IMR-90 (cell line): ENCODE results near the gene PPDPF.

Experiments
- BHLHE40 ChIP-seq: fragments of 150-350 bp; IDR thresholded peaks from 2 replicates; pipeline ENCODE4 v1.6.1; 2016; ENCODE audit warnings: mild to moderate bottlenecking, low read depth, low read length
- CEBPB ChIP-seq: IDR thresholded peaks from 2 replicates; pipeline ENCODE4 v1.6.1; 2012; ENCODE audit warnings: low read depth, low read length, improper control_type of control experiment
- FOS ChIP-seq: fragments of 150-350 bp; IDR thresholded peaks from 2 replicates; pipeline ENCODE4 v1.6.1; 2016; ENCODE audit warnings: low read depth, low read length
- POLR2A ChIP-seq: IDR thresholded peaks from 2 replicates; pipeline ENCODE4 v1.6.1; 2012; ENCODE audit warnings: mild to moderate bottlenecking, low read depth, low read length
- RAD21 ChIP-seq: IDR thresholded peaks from 2 replicates; pipeline ENCODE4 v1.6.1; 2012; ENCODE audit warnings: low read length, improper control_type of control experiment
- RCOR1 ChIP-seq: IDR thresholded peaks from 2 replicates; pipeline ENCODE4 v1.6.1; 2012; ENCODE audit warnings: mild to moderate bottlenecking, low read length, improper control_type of control experiment; ENCODE audit not compliant: insufficient replicate concordance
- SMC3 ChIP-seq: fragments of 150-350 bp; IDR thresholded peaks from 2 replicates; pipeline ENCODE4 v1.6.1; 2016; ENCODE audit warnings: low read depth, mild to moderate bottlenecking, antibody characterized with exemption, low read length, moderate library complexity
- TF ChIP-seq, protein P1 (sequence below): conservative IDR thresholded peaks from 2 replicates; pipeline ENCODE4 v1.5.1; 2012; ENCODE audit warnings: mild to moderate bottlenecking, low read depth, low read length, improper control_type of control experiment
- TF ChIP-seq, protein P2 (sequence below): fragments of 150-350 bp; IDR thresholded peaks from 2 replicates; pipeline ENCODE4 v1.6.1; 2017; ENCODE audit warnings: mild to moderate bottlenecking, antibody characterized with exemption, low read length, low read depth

DNA sequence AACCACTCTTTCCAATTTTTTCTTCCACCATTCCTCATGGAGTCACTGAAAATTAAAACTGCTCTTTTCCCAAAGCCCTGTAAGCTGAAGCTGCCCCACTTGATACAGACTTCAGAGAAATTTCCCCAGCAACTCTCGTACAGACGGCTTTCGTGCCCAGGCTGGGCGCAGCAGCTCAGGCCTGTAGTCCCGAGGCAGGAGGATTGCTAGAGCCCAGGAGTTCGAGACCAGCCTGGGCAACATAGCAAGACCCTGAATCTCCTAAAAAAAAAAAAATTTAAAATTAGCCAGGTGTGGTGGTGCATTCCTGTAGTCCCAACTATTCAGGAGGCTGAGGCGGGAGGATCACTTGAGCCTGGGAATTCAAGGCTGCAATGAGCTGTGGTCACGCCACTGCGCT, 6.6 kb downstream of the PPDPF start:
- TF ChIP-seq, protein P1, sequence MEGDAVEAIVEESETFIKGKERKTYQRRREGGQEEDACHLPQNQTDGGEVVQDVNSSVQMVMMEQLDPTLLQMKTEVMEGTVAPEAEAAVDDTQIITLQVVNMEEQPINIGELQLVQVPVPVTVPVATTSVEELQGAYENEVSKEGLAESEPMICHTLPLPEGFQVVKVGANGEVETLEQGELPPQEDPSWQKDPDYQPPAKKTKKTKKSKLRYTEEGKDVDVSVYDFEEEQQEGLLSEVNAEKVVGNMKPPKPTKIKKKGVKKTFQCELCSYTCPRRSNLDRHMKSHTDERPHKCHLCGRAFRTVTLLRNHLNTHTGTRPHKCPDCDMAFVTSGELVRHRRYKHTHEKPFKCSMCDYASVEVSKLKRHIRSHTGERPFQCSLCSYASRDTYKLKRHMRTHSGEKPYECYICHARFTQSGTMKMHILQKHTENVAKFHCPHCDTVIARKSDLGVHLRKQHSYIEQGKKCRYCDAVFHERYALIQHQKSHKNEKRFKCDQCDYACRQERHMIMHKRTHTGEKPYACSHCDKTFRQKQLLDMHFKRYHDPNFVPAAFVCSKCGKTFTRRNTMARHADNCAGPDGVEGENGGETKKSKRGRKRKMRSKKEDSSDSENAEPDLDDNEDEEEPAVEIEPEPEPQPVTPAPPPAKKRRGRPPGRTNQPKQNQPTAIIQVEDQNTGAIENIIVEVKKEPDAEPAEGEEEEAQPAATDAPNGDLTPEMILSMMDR = no peak
- no peak for TF ChIP-seq RCOR1
- no peak for TF ChIP-seq POLR2A
- TF ChIP-seq, protein P2, sequence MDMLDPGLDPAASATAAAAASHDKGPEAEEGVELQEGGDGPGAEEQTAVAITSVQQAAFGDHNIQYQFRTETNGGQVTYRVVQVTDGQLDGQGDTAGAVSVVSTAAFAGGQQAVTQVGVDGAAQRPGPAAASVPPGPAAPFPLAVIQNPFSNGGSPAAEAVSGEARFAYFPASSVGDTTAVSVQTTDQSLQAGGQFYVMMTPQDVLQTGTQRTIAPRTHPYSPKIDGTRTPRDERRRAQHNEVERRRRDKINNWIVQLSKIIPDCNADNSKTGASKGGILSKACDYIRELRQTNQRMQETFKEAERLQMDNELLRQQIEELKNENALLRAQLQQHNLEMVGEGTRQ = no peak
- no peak for TF ChIP-seq RAD21
- no peak for TF ChIP-seq CEBPB
- no peak for TF ChIP-seq FOS
- TF ChIP-seq BHLHE40 = no peak
- no peak for TF ChIP-seq SMC3
